Measurements from ENCODE around the gene NTSR1. TPM values are rescaled to one million over a fixed set of nuclear protein-coding genes. Genes with fewer than 3 reads are reported as not detected.

NTSR1 gene
- total RNA-seq, 4 donors from 2014 or later = 0.04 to 0.13 TPM; not detected in 2

GRCh38 chr20:62776692-62777527, 68.3 kb downstream of the NTSR1 start:
- in situ Hi-C loops (cut with MboI; ENCODE audit: low sequenced_read_pairs in 4 of 4) (loop anchor here in 1 of 4 donors (25.0 kb wide), 1 partner anchor 115 kb away; no protein-coding TSS in a partner anchor), intact Hi-C loops (cut with DNase I; ENCODE audit: low total_unique reads) (no loop called here)
- Histone ChIP-seq H3K9me3 (no peaks in the 10 kb centered on the region), H3K27me3 (peaks cover 14 to 20% (median 17%) of the 10 kb centered on the region in 3 donors), H3K36me3 (no peaks in the 10 kb centered on the region), H3K4me1 (peaks cover 0 to 4% of the 10 kb centered on the region in 2 donors), H3K27ac (no peak overlapping the region), H3K4me3 (no peak overlapping the region)
- ATAC-seq = peak in 1 of 2 donors; percentile 52
- peak in 1 of 2 donors; percentile 30 for DNase-seq
- no peak for TF ChIP-seq POLR2A (IDR thresholded peaks at IDR 0.05)
- no peak for TF ChIP-seq CTCF (IDR thresholded peaks at IDR 0.05 in 4 of 5, conservative IDR thresholded peaks at IDR 0.05 in 1 of 5)

GRCh38 chr20:62777528-62777830, 68.8 kb downstream of the NTSR1 start:
- DNase-seq = no peak
- no peak overlapping the region for H3K27ac ChIP-seq

GRCh38 chr20:62778058-62778457, 69.4 kb downstream of the NTSR1 start:
- DNase-seq = no peak
- H3K4me1 ChIP-seq = peaks cover 0 to 4% of the 10 kb centered on the region in 2 donors
- H3K27me3 ChIP-seq = peaks cover 4 to 10% (median 8%) of the 10 kb centered on the region in 3 donors
- H3K9me3 ChIP-seq = no peaks in the 10 kb centered on the region
- in situ Hi-C loops (cut with MboI; ENCODE audit: low sequenced_read_pairs in 4 of 4) (loop anchor here in 1 of 4 donors (25.0 kb wide), 1 partner anchor 116 kb away; no protein-coding TSS in a partner anchor), intact Hi-C loops (cut with DNase I; ENCODE audit: low total_unique reads) (no loop called here)
- no peaks in the 10 kb centered on the region for H3K36me3 ChIP-seq
- H3K4me3 ChIP-seq = no peak overlapping the region
- no peak overlapping the region for H3K27ac ChIP-seq
- ATAC-seq = no peak
- TF ChIP-seq POLR2A (IDR thresholded peaks at IDR 0.05) (no peak), CTCF (IDR thresholded peaks at IDR 0.05 in 4 of 5, conservative IDR thresholded peaks at IDR 0.05 in 1 of 5) (no peak)

More at GRCh38 chr20:62777528-62777830, 68.8 kb downstream of the NTSR1 start:
- Histone ChIP-seq H3K4me3 (no peak overlapping the region), H3K36me3 (no peaks in the 10 kb centered on the region), H3K27me3 (peaks cover 8 to 14% (median 12%) of the 10 kb centered on the region in 3 donors), H3K9me3 (no peaks in the 10 kb centered on the region), H3K4me1 (peaks cover 0 to 4% of the 10 kb centered on the region in 2 donors)
- ATAC-seq = no peak
- intact Hi-C loops (cut with DNase I; ENCODE audit: low total_unique reads) = no loop called here
- no peak for TF ChIP-seq CTCF (IDR thresholded peaks at IDR 0.05 in 4 of 5, conservative IDR thresholded peaks at IDR 0.05 in 1 of 5)
- no peak for TF ChIP-seq POLR2A (IDR thresholded peaks at IDR 0.05)
- in situ Hi-C loops (cut with MboI; ENCODE audit: low sequenced_read_pairs in 4 of 4) = loop anchor here in 1 of 4 donors (25.0 kb wide), 1 partner anchor 115 kb away; no protein-coding TSS in a partner anchor

- intact Hi-C loops (cut with DNase I; ENCODE audit: low total_unique reads) = no loop called here
- H3K4me1 ChIP-seq = peaks cover 4 to 7% of the 10 kb centered on the region in 2 donors
- no peaks in the 10 kb centered on the region for H3K9me3 ChIP-seq
- H3K36me3 ChIP-seq = no peaks in the 10 kb centered on the region
- peaks cover 0 to 5% (median 4%) of the 10 kb centered on the region in 3 donors for H3K27me3 ChIP-seq
- TF ChIP-seq CTCF (IDR thresholded peaks at IDR 0.05 in 4 of 5, conservative IDR thresholded peaks at IDR 0.05 in 1 of 5) (no peak), POLR2A (IDR thresholded peaks at IDR 0.05) (no peak)
- ATAC-seq (no peak), DNase-seq (no peak)
- no peak overlapping the region for H3K27ac ChIP-seq
- in situ Hi-C loops (cut with MboI; ENCODE audit: low sequenced_read_pairs in 4 of 4) = loop anchor here in 1 of 4 donors (25.0 kb wide), 1 partner anchor 117 kb away; no protein-coding TSS in a partner anchor
- no peak overlapping the region for H3K4me3 ChIP-seq
Measured at GRCh38 chr20:62778601-62779416, 70.2 kb downstream of the NTSR1 start.
